ENCODE data around the gene C12orf57. TPM values are rescaled to one million over a fixed set of nuclear protein-coding genes. Genes with fewer than 3 reads are reported as not detected.

C12orf57 gene
- total and polyA plus RNA-seq, 2 of the 13 experiments (the other 11 are each of a cell fraction or from before 2014, with no cell fraction given): 84.0 to 287 TPM

- peaks cover 3 to 26% of the 10 kb centered on the region in 2 experiments; a peak in 3 of 5 replicates for H3K36me3 ChIP-seq (replicated peaks in 1 of 2; ENCODE audit: control insufficient read depth in 1 of 2, insufficient read depth in 2 of 2, low read length in 2 of 2)
- BruUV-seq (replicated peaks): no TSS peak
- ChIA-PET CTCF (ENCODE audit: low intra/inter-chr PET ratio, low total read pairs) (no interaction called here), POLR2A (interaction anchor here (0.8 kb wide), 1 partner anchor 49 kb away, joined by 3 read pairs; the partner anchor contains the start of gene SPSB2)
- FAIRE-seq: no peak
- intact Hi-C loops (cut with micrococcal nuclease; ENCODE audit: unreplicated experiment): no loop called here
- no peaks in the 10 kb centered on the region for H3K9me3 ChIP-seq (ENCODE audit: low read length)
- in situ Hi-C loops (cut with HindIII; ENCODE audit: extremely low pct_ligation_motif_present, low pct_unique_long_range_greater_than_20kb): no loop called here
- TF ChIP-seq FOSL2 (CRISPR knock-in tag; IDR thresholded peaks at IDR 0.05) (peak; percentile 62), NCOR1 (IDR thresholded peaks at IDR 0.05; ENCODE audit: borderline replicate concordance, low read length) (no peak)
- no peak overlapping the region for H2AFZ ChIP-seq (ENCODE audit: low read length)
- WGBS (ENCODE audit: low lambda C conversion rate): 95% methylated on average over 5 of the region's 9 CpGs
- no peaks in the 10 kb centered on the region for H4K20me1 ChIP-seq (ENCODE audit: insufficient read depth, low read length)
- no peak for ATAC-seq
- H3K27me3 ChIP-seq (ENCODE audit: control insufficient read depth in 1 of 2, insufficient read depth in 2 of 2, low read length in 2 of 2): no peaks in the 10 kb centered on the region
- no peak overlapping the region for H3K9ac ChIP-seq (ENCODE audit: insufficient read depth, low read depth, low read length)
- DNase-seq (ENCODE audit: low spot score): no peak
- H3K79me2 ChIP-seq (ENCODE audit: insufficient read depth, low read length): no peaks in the 10 kb centered on the region
- H3K4me2 ChIP-seq (ENCODE audit: low read depth, low read length): no peak overlapping the region
- H3K4me3 ChIP-seq (replicated peaks in 1 of 3; ENCODE audit: insufficient read depth in 1 of 3, low read depth in 2 of 3, low read length in 3 of 3): no peak overlapping the region
- peaks cover 34% of the 10 kb centered on the region for H3K4me1 ChIP-seq (ENCODE audit: insufficient read depth, low read length)
- H3K27ac ChIP-seq (ENCODE audit: extremely low read length, insufficient read depth, low read length): no peak overlapping the region
Observed at GRCh38 chr12:6921996-6922946, 21.6 kb upstream of the C12orf57 start.

GRCh38 chr12:6923003-6923732 is 20.7 kb upstream of the C12orf57 start:
- no peaks in the 10 kb centered on the region for H3K9me3 ChIP-seq (ENCODE audit: low read length)
- no peak for ATAC-seq
- ChIA-PET POLR2A (interaction anchor here (3.1 kb wide), 1 partner anchor 54 kb away, joined by 24 read pairs; no protein-coding TSS in a partner anchor), CTCF (ENCODE audit: low intra/inter-chr PET ratio, low total read pairs) (interaction anchor here (0.8 to 1.9 kb wide), 4 partner anchors 15 to 54 kb away, joined by 4 to 16 read pairs (median 7); partner anchors contain the start of gene C12orf57)
- intact Hi-C loops (cut with micrococcal nuclease; ENCODE audit: unreplicated experiment) (no loop called here), in situ Hi-C loops (cut with HindIII; ENCODE audit: extremely low pct_ligation_motif_present, low pct_unique_long_range_greater_than_20kb) (no loop called here)
- TF ChIP-seq ZMYM4 (CRISPR knock-in tag; IDR thresholded peaks at IDR 0.05) (no peak), POLR2A (IDR thresholded peaks at IDR 0.05; ENCODE audit: insufficient read depth in 1 of 2, low read depth in 2 of 2, low read length in 2 of 2) (0 out of 4 replicates have a peak, but pooled peaks of 1 of the 2 experiments have one; percentile 23)
- peaks cover 0 to 20% of the 10 kb centered on the region in 2 experiments; a peak in 3 of 5 replicates for H3K36me3 ChIP-seq (replicated peaks in 1 of 2; ENCODE audit: control insufficient read depth in 1 of 2, insufficient read depth in 2 of 2, low read length in 2 of 2)
- 94% methylated on average over 10 of the region's 10 CpGs for WGBS (ENCODE audit: low lambda C conversion rate)
- H3K27me3 ChIP-seq (ENCODE audit: control insufficient read depth in 1 of 2, insufficient read depth in 2 of 2, low read length in 2 of 2): no peaks in the 10 kb centered on the region
- H4K20me1 ChIP-seq (ENCODE audit: insufficient read depth, low read length): no peaks in the 10 kb centered on the region
- no peak for DNase-seq (ENCODE audit: low spot score)
- H3K4me1 ChIP-seq (ENCODE audit: insufficient read depth, low read length): peaks cover 35% of the 10 kb centered on the region
- no peak overlapping the region for H3K9ac ChIP-seq (ENCODE audit: insufficient read depth, low read depth, low read length)
- H3K79me2 ChIP-seq (ENCODE audit: insufficient read depth, low read length): no peaks in the 10 kb centered on the region
- no peak overlapping the region for H3K27ac ChIP-seq (ENCODE audit: extremely low read length, insufficient read depth, low read length)
- no peak overlapping the region for H3K4me3 ChIP-seq (replicated peaks in 1 of 3; ENCODE audit: insufficient read depth in 1 of 3, low read depth in 2 of 3, low read length in 3 of 3)
- H2AFZ ChIP-seq (ENCODE audit: low read length): no peak overlapping the region
- H3K4me2 ChIP-seq (ENCODE audit: low read depth, low read length): no peak overlapping the region
- no peak for FAIRE-seq
- TSS peak; percentile 54 for BruUV-seq (replicated peaks)
